Adipocyte (in vitro differentiated cells): ENCODE results near the gene GPR183.
"Not testable (repeated sequence)": the region's sequence is repeated elsewhere in the genome, so short reads cannot be mapped to it uniquely, and the experiment has no call there.

Source experiments
- DNase-seq: peaks from one replicate; pipeline ENCODE4 v3.0.0-alpha.2; 2015; ENCODE audit warnings: low read depth
- H3K27me3 ChIP-seq: replicated peaks from 2 replicates; pipeline ENCODE4 v1.7.0; 2013; ENCODE audit warnings: mild to moderate bottlenecking, low read length, moderate library complexity; ENCODE audit not compliant: control insufficient read depth, insufficient read depth
- H3K36me3 ChIP-seq: 2 replicates; pipeline ENCODE4 v1.7.0; 2013; ENCODE audit warnings: low read length, mild to moderate bottlenecking, moderate library complexity; ENCODE audit not compliant: control insufficient read depth, insufficient read depth, severe bottlenecking
- H3K4me1 ChIP-seq: 2 replicates; pipeline ENCODE4 v1.7.0; 2013; ENCODE audit warnings: mild to moderate bottlenecking, low read length, moderate library complexity; ENCODE audit not compliant: control insufficient read depth, insufficient read depth
- H3K4me3 ChIP-seq: 2 replicates; pipeline ENCODE4 v1.7.0; 2013; ENCODE audit warnings: mild to moderate bottlenecking, low read length, moderate library complexity
- H3K9ac ChIP-seq: 2 replicates; pipeline ENCODE4 v1.7.0; 2013; ENCODE audit warnings: mild to moderate bottlenecking, low read length, moderate library complexity
- H3K9me3 ChIP-seq: 2 replicates; pipeline ENCODE4 v1.7.0; 2013; ENCODE audit warnings: mild to moderate bottlenecking, low read length, moderate library complexity; ENCODE audit not compliant: control insufficient read depth

Gene GPR183

GRCh38 chr13:99254830-99255229, 52.4 kb downstream of the GPR183 start:
- DNase-seq: no peak
- Histone ChIP-seq H3K4me1 (peaks cover 15% of the 10 kb centered on the region), H3K36me3 (peaks cover 13% of the 10 kb centered on the region), H3K27me3 (no peaks in the 10 kb centered on the region), H3K4me3 (no peak overlapping the region), H3K9me3 (no peaks in the 10 kb centered on the region), H3K9ac (no peak overlapping the region)

GRCh38 chr13:99251921-99252320, 55.3 kb downstream of the GPR183 start:
- DNase-seq: no peak
- Histone ChIP-seq H3K27me3 (no peaks in the 10 kb centered on the region), H3K9ac (no peak overlapping the region), H3K9me3 (no peaks in the 10 kb centered on the region), H3K36me3 (peaks cover 23% of the 10 kb centered on the region), H3K4me1 (peaks cover 9% of the 10 kb centered on the region), H3K4me3 (no peak overlapping the region)

- no peak overlapping the region for H3K4me3 ChIP-seq
- peaks cover 23% of the 10 kb centered on the region for H3K36me3 ChIP-seq
- H3K9ac ChIP-seq: no peak overlapping the region
- H3K9me3 ChIP-seq: no peaks in the 10 kb centered on the region
- peaks cover 2% of the 10 kb centered on the region for H3K4me1 ChIP-seq
- H3K27me3 ChIP-seq: no peaks in the 10 kb centered on the region
- no peak for DNase-seq
Observed at GRCh38 chr13:99250982-99251825, 56.0 kb downstream of the GPR183 start.

GRCh38 chr13:99249606-99250005, 57.6 kb downstream of the GPR183 start:
- H3K36me3 ChIP-seq: peaks cover 17% of the 10 kb centered on the region
- H3K9ac ChIP-seq, DNase-seq, H3K27me3 ChIP-seq, H3K4me3 ChIP-seq, H3K4me1 ChIP-seq, H3K9me3 ChIP-seq: not testable (repeated sequence)

GRCh38 chr13:99249178-99249577, 58.0 kb downstream of the GPR183 start:
- H3K4me3 ChIP-seq: not testable (repeated sequence)
- H3K36me3 ChIP-seq: peaks cover 20% of the 10 kb centered on the region

GRCh38 chr13:99246100-99246499, 61.1 kb downstream of the GPR183 start:
- Histone ChIP-seq H3K4me3 (no peak overlapping the region), H3K9ac (no peak overlapping the region), H3K4me1 (no peaks in the 10 kb centered on the region), H3K36me3 (peaks cover 32% of the 10 kb centered on the region), H3K9me3 (no peaks in the 10 kb centered on the region), H3K27me3 (no peaks in the 10 kb centered on the region)
- no peak for DNase-seq

More at GRCh38 chr13:99249178-99249577, 58.0 kb downstream of the GPR183 start:
- not testable (repeated sequence) for H3K4me1 ChIP-seq, H3K9me3 ChIP-seq, H3K9ac ChIP-seq, DNase-seq, H3K27me3 ChIP-seq
